HepG2 (cell line): ENCODE measurements around the gene RFXANK.

ENCODE experiments used
- CAMTA2 ChIP-seq: sonication (generic); formaldehyde crosslinking; IDR thresholded peaks from 2 replicates; pipeline ENCODE4 v1.4.0; 2020; ENCODE audit warnings: mild to moderate bottlenecking, missing genetic modification reagents, borderline replicate concordance
- CHCHD3 ChIP-seq: sonication (generic); formaldehyde crosslinking; IDR thresholded peaks from 2 replicates; pipeline ENCODE4 v1.8.0; 2022; ENCODE audit warnings: mild to moderate bottlenecking, missing genetic modification reagents, moderate library complexity
- CREBL2 ChIP-seq: sonication (generic); formaldehyde crosslinking; IDR thresholded peaks from 2 replicates; pipeline ENCODE4 v1.8.1; 2023; ENCODE audit warnings: missing genetic modification reagents, mild to moderate bottlenecking, borderline replicate concordance
- DR1 ChIP-seq: sonication (generic); formaldehyde crosslinking; IDR thresholded peaks from 2 replicates; pipeline ENCODE4 v1.8.0; 2021; ENCODE audit warnings: mild to moderate bottlenecking, missing genetic modification reagents, inconsistent platforms
- EP300 ChIP-seq, 3 experiments: sonication (generic) in 1 of 3; formaldehyde crosslinking in 1 of 3; IDR thresholded peaks; 2 replicates each; pipeline versions ENCODE4 v1.5.1 to v1.6.1; 2011 to 2020; ENCODE audit warnings: low read depth in 2 of 3, low read length in 2 of 3, borderline replicate concordance in 1 of 3, improper control_type of control experiment in 1 of 3, mild to moderate bottlenecking in 1 of 3, missing genetic modification reagents in 1 of 3, moderate library complexity in 1 of 3
- MAFG ChIP-seq: sonication (generic); formaldehyde crosslinking; IDR thresholded peaks from 2 replicates; pipeline ENCODE4 v1.5.1; 2020; ENCODE audit warnings: mild to moderate bottlenecking, missing genetic modification reagents
- TCF7L2 ChIP-seq: IDR thresholded peaks from 2 replicates; pipeline ENCODE4 v1.6.1; 2011; ENCODE audit warnings: mild to moderate bottlenecking, low read depth, low read length, moderate library complexity
- ZFP36 ChIP-seq: fragments of 150-350 bp; IDR thresholded peaks from 2 replicates; pipeline ENCODE4 v1.6.1; 2018; ENCODE audit warnings: borderline replicate concordance, low read length, low read depth; ENCODE audit not compliant: partially characterized antibody
- ZNF274 ChIP-seq: sonication (generic); formaldehyde crosslinking; IDR thresholded peaks from 2 replicates; pipeline ENCODE4 v1.5.1; 2020; ENCODE audit warnings: mild to moderate bottlenecking, missing genetic modification reagents
- ZNF747 ChIP-seq: sonication (generic); formaldehyde crosslinking; IDR thresholded peaks from 2 replicates; pipeline ENCODE4 v1.8.1; 2023; ENCODE audit warnings: missing genetic modification reagents, mild to moderate bottlenecking, borderline replicate concordance
- TF ChIP-seq, protein P1 (sequence below): sonication (generic); formaldehyde crosslinking; IDR thresholded peaks from 2 replicates; pipeline ENCODE4 v1.5.0; 2020; ENCODE audit warnings: mild to moderate bottlenecking, missing genetic modification reagents, moderate library complexity
- TF ChIP-seq, protein P2 (sequence below): sonication (generic); formaldehyde crosslinking; IDR thresholded peaks from 2 replicates; pipeline ENCODE4 v1.4.0; 2020; ENCODE audit warnings: missing genetic modification reagents

- TF ChIP-seq, protein P1, sequence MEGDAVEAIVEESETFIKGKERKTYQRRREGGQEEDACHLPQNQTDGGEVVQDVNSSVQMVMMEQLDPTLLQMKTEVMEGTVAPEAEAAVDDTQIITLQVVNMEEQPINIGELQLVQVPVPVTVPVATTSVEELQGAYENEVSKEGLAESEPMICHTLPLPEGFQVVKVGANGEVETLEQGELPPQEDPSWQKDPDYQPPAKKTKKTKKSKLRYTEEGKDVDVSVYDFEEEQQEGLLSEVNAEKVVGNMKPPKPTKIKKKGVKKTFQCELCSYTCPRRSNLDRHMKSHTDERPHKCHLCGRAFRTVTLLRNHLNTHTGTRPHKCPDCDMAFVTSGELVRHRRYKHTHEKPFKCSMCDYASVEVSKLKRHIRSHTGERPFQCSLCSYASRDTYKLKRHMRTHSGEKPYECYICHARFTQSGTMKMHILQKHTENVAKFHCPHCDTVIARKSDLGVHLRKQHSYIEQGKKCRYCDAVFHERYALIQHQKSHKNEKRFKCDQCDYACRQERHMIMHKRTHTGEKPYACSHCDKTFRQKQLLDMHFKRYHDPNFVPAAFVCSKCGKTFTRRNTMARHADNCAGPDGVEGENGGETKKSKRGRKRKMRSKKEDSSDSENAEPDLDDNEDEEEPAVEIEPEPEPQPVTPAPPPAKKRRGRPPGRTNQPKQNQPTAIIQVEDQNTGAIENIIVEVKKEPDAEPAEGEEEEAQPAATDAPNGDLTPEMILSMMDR (CRISPR knock-in tag) = no peak
- TF ChIP-seq TCF7L2 (no peak), ZNF274 (no peak), ZNF747 (CRISPR knock-in tag) (no peak), CREBL2 (CRISPR knock-in tag) (no peak), CAMTA2 (CRISPR knock-in tag) (no peak), EP300 (IDR thresholded peaks at IDR 0.05; ENCODE audit: low read depth in 2 of 2, low read length in 2 of 2) (no peak), EP300 (CRISPR knock-in tag; IDR thresholded peaks at IDR 0.05; ENCODE audit: borderline replicate concordance) (no peak), CHCHD3 (CRISPR knock-in tag) (no peak), DR1 (CRISPR knock-in tag) (no peak), MAFG (no peak), ZFP36 (no peak)
- TF ChIP-seq, protein P2, sequence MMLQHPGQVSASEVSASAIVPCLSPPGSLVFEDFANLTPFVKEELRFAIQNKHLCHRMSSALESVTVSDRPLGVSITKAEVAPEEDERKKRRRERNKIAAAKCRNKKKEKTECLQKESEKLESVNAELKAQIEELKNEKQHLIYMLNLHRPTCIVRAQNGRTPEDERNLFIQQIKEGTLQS (CRISPR knock-in tag) = no peak
Measured at GRCh38 chr19:19169236-19170052, 22.6 kb upstream of the RFXANK start.
